Activated T-helper 2 cell treated with anti-CD3 and anti-CD28 coated beads, Interferon-gamma antibody, Interleukin-2, Interleukin-4, amounts not matched to agents 10 μg/mL and 5 μg/mL and 100 μg/mL, durations not matched to agents 14 hours and 24 hours and 36 hours (primary cell): ENCODE data around the gene TRMU. TPM values are rescaled to one million over a fixed set of nuclear protein-coding genes. Genes with fewer than 3 reads are reported as not detected.
A peak's percentile ranks its signal among the peaks of the same experiment; 100 is the strongest.

Experiments used
- DNase-seq: peaks from one replicate; pipeline ENCODE4 v3.0.0; 2021; ENCODE audit warnings: low spot score
- H3K27ac Mint-ChIP-seq: one replicate; pipeline ENCODE4 v1.8.0; 2021; ENCODE audit warnings: mixed read lengths
- H3K27me3 Mint-ChIP-seq: one replicate; pipeline ENCODE4 v1.8.0; 2021; ENCODE audit warnings: low read depth, mixed read lengths
- H3K36me3 Mint-ChIP-seq: one replicate; pipeline ENCODE4 v1.8.0; 2021; ENCODE audit warnings: low read depth, mixed read lengths
- H3K4me1 Mint-ChIP-seq: one replicate; pipeline ENCODE4 v1.8.0; 2021; ENCODE audit warnings: low read depth, mixed read lengths
- H3K4me3 Mint-ChIP-seq: one replicate; pipeline ENCODE4 v1.8.0; 2021; ENCODE audit warnings: low read depth, mild to moderate bottlenecking, moderate library complexity, mixed read lengths
- H3K9me3 Mint-ChIP-seq: one replicate; pipeline ENCODE4 v1.8.0; 2021; ENCODE audit warnings: mixed read lengths
- intact Hi-C: fragments of 100-400 bp; cut with micrococcal nuclease; formaldehyde crosslinking; loops from one replicate; pipeline ENCODE4 v1.15.1; 2023
- total RNA-seq: library from RNA; stranded (reverse); gene quantifications from 2 replicates; pipeline ENCODE4 v1.2.3, GENCODE V29; 2022

Gene TRMU
- total RNA-seq, 1 donor from 2014 or later, result 76.0 TPM

DNA sequence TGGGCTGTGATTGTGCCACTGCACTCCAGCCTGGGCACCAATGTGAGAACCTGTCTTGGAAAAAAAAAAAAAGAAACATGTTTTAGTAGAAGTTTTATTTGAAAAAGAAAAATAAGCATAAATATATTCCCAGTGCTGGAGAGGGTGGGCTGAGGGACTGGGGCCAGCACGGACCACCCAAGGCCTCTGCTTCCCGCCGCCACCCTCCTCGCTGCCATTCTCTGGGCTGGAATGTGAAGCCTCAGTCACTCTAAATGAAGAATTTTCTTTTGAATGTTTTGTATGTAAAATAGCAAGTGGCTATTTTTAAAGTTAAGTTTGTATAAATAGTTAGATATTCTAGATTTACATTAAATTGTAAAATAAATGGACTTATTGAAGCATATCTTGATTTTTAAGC, 5.1 kb upstream of the TRMU start:
- H3K9me3 Mint-ChIP-seq, result no peaks in the 10 kb centered on the region
- no peaks in the 10 kb centered on the region for H3K27me3 Mint-ChIP-seq
- peaks cover 7% of the 10 kb centered on the region for H3K4me1 Mint-ChIP-seq
- H3K27ac Mint-ChIP-seq, result no peak overlapping the region
- H3K4me3 Mint-ChIP-seq, result no peak overlapping the region
- no peak for DNase-seq
- intact Hi-C loops, result no loop called here
- peaks cover 55% of the 10 kb centered on the region for H3K36me3 Mint-ChIP-seq

DNA sequence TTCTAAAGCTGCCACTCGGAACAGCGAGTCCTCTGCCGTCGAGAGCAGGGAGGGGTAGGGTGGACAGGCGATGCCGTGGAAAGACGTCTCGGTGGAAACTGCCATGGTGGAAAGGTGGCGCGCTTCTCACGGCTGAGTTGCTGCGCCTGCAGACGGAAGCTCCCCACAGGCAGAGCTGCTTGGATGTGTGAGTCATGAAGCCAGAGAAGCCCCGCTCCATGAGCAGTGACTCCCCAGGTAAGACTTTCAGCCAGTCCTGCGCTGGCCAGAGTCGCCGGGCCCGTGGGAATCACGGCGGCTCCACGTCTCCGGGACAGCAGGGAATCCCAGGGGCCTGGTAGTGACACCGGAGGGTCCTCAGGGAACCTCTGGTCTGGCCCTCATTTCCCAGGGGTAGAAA, 4.0 kb upstream of the TRMU start:
- Mint-ChIP-seq H3K36me3 (peaks cover 49% of the 10 kb centered on the region), H3K4me3 (no peak overlapping the region), H3K27ac (no peak overlapping the region), H3K27me3 (no peaks in the 10 kb centered on the region), H3K9me3 (no peaks in the 10 kb centered on the region), H3K4me1 (peaks cover 10% of the 10 kb centered on the region)
- intact Hi-C loops, result no loop called here
- DNase-seq, result no peak

DNA sequence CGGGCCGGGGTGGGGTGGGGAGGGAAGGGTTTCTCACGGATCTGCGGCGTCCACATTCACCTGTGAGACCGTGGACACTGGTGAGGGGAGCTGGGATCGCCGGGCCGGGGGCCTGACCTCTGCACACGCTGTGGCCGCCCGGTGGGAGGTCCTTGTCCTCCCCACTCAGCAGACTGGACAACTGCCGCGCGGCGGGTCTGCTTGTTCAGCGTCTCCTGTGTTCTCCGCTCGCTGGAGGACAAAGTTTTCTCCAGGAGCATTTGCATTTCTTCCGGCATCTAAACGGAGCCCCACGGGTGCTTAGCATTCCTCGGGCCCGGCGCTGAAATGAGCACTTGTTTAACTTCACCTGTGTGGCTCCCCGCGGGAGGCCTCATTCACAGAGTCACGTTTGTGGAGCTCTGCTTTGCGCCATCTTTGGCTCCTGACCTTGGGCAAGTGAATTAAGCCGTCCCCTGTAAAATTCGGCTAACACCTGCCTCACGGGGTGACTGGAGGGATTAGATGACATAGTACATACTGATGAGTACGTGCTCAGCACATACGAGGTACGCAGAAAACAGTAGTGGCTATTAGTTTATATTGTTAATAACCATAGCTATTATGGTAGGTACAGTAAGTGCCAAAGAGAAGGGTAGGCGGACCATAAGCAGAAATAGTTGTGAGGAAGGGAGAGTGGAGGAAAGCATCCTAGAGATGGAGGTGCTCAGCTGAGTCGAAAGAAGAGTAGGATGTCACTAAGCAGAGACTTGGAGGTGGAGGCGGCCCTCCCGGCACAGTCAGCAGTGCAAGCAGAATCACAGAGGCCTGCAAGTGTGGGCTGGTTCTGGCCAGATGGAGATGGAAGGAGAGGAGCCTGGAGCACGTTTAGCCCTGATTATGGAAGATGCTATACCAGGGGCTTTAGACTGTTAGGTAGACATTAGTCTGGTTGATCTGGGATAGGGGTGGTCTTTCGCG, 885 bp downstream of the TRMU start:
- no peak for DNase-seq
- no peaks in the 10 kb centered on the region for H3K9me3 Mint-ChIP-seq
- peak overlapping the region; percentile 94 for H3K4me3 Mint-ChIP-seq
- peak overlapping the region; percentile 86 for H3K27ac Mint-ChIP-seq
- no peaks in the 10 kb centered on the region for H3K27me3 Mint-ChIP-seq
- peaks cover 26% of the 10 kb centered on the region for H3K4me1 Mint-ChIP-seq
- intact Hi-C loops, result no loop called here
- peaks cover 62% of the 10 kb centered on the region for H3K36me3 Mint-ChIP-seq

DNA sequence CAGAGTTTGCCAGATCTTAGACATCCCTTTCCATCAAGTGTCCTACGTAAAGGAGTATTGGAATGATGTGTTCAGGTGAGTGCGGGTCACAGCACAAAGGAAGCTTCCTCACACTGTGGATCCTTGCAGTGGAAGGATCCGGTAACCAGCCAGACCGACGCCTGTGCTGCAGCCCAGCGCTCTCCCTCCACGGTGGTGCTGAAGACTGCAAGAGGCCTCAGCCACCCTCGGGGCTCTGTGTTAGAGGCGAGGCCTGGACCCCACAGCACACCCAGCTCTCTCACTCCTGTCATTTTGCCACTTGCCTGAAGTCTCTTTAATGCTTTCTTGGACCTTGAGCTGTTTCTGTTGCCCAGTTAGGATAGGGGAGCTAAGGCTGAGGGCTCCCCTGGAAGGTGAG, 2.4 kb downstream of the TRMU start:
- intact Hi-C loops, result no loop called here
- no peak for DNase-seq
- Mint-ChIP-seq H3K9me3 (no peaks in the 10 kb centered on the region), H3K27me3 (no peaks in the 10 kb centered on the region), H3K27ac (no peak overlapping the region), H3K4me1 (peaks cover 26% of the 10 kb centered on the region), H3K36me3 (peaks cover 65% of the 10 kb centered on the region), H3K4me3 (peak overlapping the region; percentile 14)

DNA sequence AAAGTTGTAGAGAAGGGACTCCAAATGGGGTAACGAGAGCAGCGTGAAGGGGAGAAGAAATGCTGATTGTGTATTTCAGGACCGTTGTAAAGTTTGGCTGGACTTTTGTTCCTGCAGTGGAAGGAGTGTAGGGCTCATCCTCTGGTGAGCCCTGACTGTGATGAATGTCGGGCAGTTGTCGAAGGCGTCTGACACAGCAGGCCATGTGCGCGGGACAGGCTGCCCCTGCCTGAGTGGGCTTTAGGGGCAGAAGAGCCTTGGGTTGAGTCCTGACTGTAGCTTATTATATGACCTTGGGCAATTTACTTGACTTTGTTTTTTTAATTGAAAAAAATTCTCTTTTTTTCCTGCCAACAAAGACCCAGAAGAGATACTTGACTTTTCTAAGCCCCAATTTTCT, 3.1 kb downstream of the TRMU start:
- Mint-ChIP-seq H3K36me3 (peaks cover 63% of the 10 kb centered on the region), H3K27me3 (no peaks in the 10 kb centered on the region), H3K9me3 (no peaks in the 10 kb centered on the region), H3K4me3 (no peak overlapping the region), H3K4me1 (peaks cover 26% of the 10 kb centered on the region), H3K27ac (no peak overlapping the region)
- DNase-seq, result no peak
- intact Hi-C loops, result no loop called here

DNA sequence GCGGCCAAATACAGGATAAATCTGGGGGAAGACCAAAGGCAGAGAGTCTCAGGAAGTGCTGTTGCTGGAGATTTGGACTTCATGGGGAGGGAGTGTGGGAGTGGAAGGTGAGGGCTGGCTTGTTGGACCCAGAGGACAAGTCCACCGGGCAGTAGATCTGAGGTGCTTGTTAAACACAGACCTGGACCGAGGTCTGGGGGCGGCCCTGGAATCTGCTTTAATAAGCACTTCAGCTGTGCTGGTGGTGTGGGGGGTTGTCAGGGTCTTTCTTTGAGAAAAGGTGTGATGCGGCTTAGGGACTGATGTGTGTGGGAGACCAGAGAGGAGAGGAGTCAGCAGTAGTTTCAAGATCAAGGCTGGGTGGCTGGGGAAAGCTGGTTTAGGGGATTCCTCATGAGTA, 4.4 kb downstream of the TRMU start:
- Mint-ChIP-seq H3K27ac (no peak overlapping the region), H3K4me3 (no peak overlapping the region), H3K4me1 (peaks cover 21% of the 10 kb centered on the region)

DNA sequence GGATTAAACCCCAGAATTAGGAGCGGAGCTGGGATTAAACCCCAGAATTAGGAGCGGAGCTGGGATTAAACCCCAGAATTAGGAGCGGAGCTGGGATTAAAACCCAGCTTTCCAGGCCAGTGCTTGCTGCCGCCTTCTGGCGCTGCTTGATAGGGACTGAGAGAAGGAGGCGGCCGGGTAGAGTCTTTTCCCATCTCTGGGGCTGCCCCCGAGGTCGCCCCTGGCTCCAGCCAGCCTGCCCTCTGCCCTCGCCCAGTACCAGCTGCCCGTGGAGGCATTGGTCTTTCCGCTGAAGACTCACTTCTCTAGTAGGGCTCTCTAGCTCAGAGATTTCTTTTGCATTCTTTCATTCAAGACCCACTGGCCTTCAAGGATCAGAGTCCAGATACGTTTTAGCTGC, 5.2 kb downstream of the TRMU start:
- Mint-ChIP-seq H3K4me1 (peaks cover 19% of the 10 kb centered on the region), H3K36me3 (peaks cover 78% of the 10 kb centered on the region), H3K4me3 (no peak overlapping the region), H3K27ac (no peak overlapping the region), H3K9me3 (no peaks in the 10 kb centered on the region), H3K27me3 (no peaks in the 10 kb centered on the region)
- no peak for DNase-seq
- intact Hi-C loops, result no loop called here

More for the DNA sequence above, 4.4 kb downstream of the TRMU start:
- H3K9me3 Mint-ChIP-seq, result no peaks in the 10 kb centered on the region
- intact Hi-C loops, result no loop called here
- peaks cover 75% of the 10 kb centered on the region for H3K36me3 Mint-ChIP-seq
- DNase-seq, result no peak
- no peaks in the 10 kb centered on the region for H3K27me3 Mint-ChIP-seq

DNA sequence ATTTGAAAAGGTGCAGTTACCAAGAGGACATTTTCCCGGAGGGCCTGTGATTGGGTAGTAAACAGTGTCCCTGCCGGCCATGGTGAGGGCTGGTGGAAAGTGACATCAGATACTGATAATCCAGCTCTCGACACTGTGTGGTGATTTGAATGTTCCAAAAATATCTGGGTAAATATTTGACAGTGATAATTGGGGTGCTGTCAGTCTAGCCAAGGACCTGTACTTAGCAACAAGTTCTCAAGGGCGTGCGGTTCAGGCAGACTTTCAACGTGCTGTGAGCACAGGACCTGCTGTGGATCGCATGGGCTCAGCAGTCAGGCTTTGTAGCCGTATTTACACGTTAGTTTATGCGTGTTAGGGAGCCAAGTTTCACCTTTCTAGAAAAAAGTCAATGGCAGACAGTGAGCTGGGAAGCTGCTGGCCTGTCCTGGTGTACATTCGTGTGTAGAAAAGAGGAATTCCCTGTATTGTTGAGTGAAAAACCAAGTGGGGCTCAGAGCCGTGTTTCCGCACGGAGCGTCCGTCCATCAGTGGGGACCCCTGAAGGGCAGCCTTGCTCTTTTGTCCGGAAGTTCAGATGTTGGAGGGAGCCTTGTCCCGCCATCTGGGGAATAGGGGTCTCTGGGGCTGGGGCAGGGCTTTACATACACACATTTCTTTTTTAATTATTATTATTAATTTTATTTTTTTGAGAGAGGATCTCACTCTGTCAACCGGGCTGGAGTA, 11.3 kb downstream of the TRMU start:
- no peaks in the 10 kb centered on the region for H3K9me3 Mint-ChIP-seq
- no peak for DNase-seq
- H3K27me3 Mint-ChIP-seq, result no peaks in the 10 kb centered on the region
- peaks cover 81% of the 10 kb centered on the region for H3K36me3 Mint-ChIP-seq
- no peak overlapping the region for H3K4me3 Mint-ChIP-seq
- intact Hi-C loops, result no loop called here
- H3K27ac Mint-ChIP-seq, result no peak overlapping the region
- no peaks in the 10 kb centered on the region for H3K4me1 Mint-ChIP-seq

DNA sequence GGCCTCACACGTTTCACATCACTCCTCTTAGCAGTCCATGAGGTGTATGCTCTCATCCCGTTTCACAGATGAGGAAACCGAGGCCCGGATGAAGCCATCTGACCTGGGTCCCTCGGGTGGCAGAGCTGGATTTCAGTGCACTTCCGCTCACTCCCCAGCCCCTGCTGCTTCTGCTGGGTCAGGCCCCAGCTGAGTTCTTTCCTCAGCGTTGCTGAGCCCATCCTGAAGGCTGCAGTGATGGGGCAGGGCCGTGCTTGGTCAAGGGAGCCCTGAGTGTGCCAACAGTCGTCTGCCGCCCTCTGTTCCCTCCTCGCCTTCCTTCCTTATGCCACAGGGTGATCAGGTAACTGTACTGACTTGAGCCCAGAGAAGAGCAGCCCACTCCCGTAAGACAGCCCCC, 12.1 kb downstream of the TRMU start:
- H3K4me3 Mint-ChIP-seq, result no peak overlapping the region

DNA sequence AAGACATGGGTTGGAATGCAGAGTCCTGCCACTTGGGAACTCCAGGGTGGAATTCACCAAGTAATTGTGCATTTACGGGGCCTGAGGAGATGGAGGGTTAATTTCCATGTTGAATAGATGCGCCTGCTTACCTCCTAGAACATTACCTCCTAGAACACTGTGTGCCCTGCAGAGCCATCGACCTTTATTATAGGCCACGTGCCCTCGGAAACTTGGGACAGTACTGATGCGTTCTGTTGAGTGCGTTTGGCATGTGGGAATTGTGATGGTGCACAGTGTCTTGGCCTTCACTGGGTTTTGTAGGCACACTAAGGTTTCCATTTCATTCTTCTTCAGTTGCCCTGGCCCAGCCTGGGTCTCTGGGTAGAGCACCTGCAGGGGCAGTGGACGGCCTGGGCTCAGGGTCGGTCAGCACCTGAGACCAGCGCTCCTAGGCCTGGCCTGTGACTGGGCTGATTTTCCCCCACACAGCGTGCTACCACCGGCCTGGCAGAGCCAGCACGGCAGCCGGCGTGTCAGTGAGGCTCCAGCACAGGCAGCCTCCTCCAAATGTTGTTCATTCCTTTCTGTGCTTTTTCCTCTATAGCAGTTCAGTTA, 12.7 kb downstream of the TRMU start:
- DNase-seq, result no peak
- no peak overlapping the region for H3K27ac Mint-ChIP-seq
- H3K36me3 Mint-ChIP-seq, result peaks cover 78% of the 10 kb centered on the region
- no peak overlapping the region for H3K4me3 Mint-ChIP-seq
- H3K4me1 Mint-ChIP-seq, result no peaks in the 10 kb centered on the region
- no peaks in the 10 kb centered on the region for H3K9me3 Mint-ChIP-seq
- no peaks in the 10 kb centered on the region for H3K27me3 Mint-ChIP-seq
- intact Hi-C loops, result no loop called here

More for the DNA sequence above, 12.1 kb downstream of the TRMU start:
- no peak for DNase-seq
- H3K27me3 Mint-ChIP-seq, result no peaks in the 10 kb centered on the region
- no peak overlapping the region for H3K27ac Mint-ChIP-seq
- intact Hi-C loops, result no loop called here
- H3K36me3 Mint-ChIP-seq, result peaks cover 80% of the 10 kb centered on the region
- H3K9me3 Mint-ChIP-seq, result no peaks in the 10 kb centered on the region
- H3K4me1 Mint-ChIP-seq, result no peaks in the 10 kb centered on the region

DNA sequence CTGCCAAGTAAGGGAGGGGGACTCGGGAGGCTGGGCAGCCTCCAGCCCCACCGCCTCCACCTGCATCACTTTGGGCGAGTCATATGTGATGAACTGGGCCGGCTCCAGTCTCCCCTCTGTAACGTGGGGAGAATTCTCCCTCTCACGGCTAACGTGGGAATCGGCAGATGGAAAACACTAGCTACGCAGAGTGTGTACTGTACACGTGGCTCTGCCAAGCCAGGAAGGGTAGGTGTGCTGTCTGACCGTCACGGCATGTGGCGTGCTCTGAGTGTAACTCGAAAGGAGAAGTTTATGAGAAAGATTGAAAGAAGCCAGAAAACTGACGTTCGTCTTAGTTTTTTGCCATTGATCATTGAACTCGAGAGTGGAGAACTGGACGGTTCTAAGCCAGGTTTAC, 13.7 kb downstream of the TRMU start:
- intact Hi-C loops, result no loop called here
- DNase-seq, result no peak
- Mint-ChIP-seq H3K27me3 (no peaks in the 10 kb centered on the region), H3K4me3 (no peak overlapping the region), H3K36me3 (peaks cover 77% of the 10 kb centered on the region), H3K4me1 (no peaks in the 10 kb centered on the region), H3K9me3 (no peaks in the 10 kb centered on the region), H3K27ac (no peak overlapping the region)

DNA sequence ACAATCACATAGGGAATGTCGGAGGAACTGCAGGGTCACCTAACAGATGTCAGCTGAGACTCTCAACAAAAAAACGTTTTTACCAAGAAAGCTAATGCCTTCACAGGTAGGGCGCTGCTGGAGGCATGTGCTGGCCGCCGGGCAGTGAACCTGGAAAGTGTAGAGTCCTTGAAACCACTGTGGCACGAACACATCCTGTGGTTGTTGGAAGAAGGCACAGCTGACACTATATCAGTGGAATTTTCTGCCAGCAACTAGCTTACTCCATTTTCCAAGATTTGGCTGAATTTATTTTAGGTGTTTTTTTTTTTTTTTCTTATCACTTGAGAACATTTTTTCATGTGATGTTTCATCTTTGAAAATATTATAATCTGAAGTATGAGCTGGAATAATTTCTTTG, 14.2 kb downstream of the TRMU start:
- no peak overlapping the region for H3K4me3 Mint-ChIP-seq
- DNase-seq, result no peak
- H3K27me3 Mint-ChIP-seq, result no peaks in the 10 kb centered on the region
- H3K4me1 Mint-ChIP-seq, result no peaks in the 10 kb centered on the region
- intact Hi-C loops, result no loop called here
- no peaks in the 10 kb centered on the region for H3K9me3 Mint-ChIP-seq
- H3K27ac Mint-ChIP-seq, result no peak overlapping the region
- peaks cover 74% of the 10 kb centered on the region for H3K36me3 Mint-ChIP-seq

DNA sequence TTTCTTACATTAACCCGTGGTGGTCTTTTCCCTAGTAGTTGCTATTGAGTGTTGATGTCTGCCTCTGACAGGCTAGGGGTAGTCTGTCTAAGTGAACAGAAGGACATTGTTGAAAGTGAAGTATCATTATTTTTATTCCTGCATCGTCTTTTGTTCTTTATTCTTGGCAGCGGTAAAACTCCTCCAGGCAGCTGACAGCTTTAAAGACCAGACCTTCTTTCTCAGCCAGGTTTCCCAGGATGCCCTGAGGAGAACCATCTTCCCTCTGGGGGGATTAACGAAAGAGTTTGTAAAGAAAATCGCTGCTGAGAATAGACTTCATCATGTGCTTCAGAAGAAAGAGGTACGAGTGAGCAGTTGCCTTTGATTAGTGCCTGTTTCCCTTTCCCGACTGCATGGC, 14.6 kb downstream of the TRMU start:
- H3K4me3 Mint-ChIP-seq, result no peak overlapping the region
- no peak for DNase-seq
- peaks cover 71% of the 10 kb centered on the region for H3K36me3 Mint-ChIP-seq
- H3K27me3 Mint-ChIP-seq, result no peaks in the 10 kb centered on the region
- no peaks in the 10 kb centered on the region for H3K4me1 Mint-ChIP-seq
- H3K27ac Mint-ChIP-seq, result no peak overlapping the region
- intact Hi-C loops, result no loop called here
- no peaks in the 10 kb centered on the region for H3K9me3 Mint-ChIP-seq
